Neural crest cell (in vitro differentiated cells): ENCODE measurements around the gene ASPG. TPM values are rescaled to one million over a fixed set of nuclear protein-coding genes. Genes with fewer than 3 reads are reported as not detected.

Experiments
- DNase-seq: peaks from one replicate; pipeline ENCODE4 v3.0.0; 2021; ENCODE audit warnings: low read depth, mixed read lengths, low spot score
- H3K27ac Mint-ChIP-seq: one replicate; pipeline ENCODE4 v1.8.0; 2021; ENCODE audit warnings: mild to moderate bottlenecking, mixed read lengths; ENCODE audit not compliant: unreplicated experiment
- H3K27me3 Mint-ChIP-seq: 2 replicates; pipeline ENCODE4 v1.8.0; 2021; ENCODE audit warnings: low read depth, mild to moderate bottlenecking, mixed read lengths
- H3K36me3 Mint-ChIP-seq: 2 replicates; pipeline ENCODE4 v1.8.0; 2021; ENCODE audit warnings: low read depth, mild to moderate bottlenecking, mixed read lengths
- H3K4me1 Mint-ChIP-seq: 2 replicates; pipeline ENCODE4 v1.8.0; 2021; ENCODE audit warnings: mixed read lengths
- H3K4me3 Mint-ChIP-seq: one replicate; pipeline ENCODE4 v1.8.0; 2021; ENCODE audit warnings: mild to moderate bottlenecking, mixed read lengths
- H3K9me3 Mint-ChIP-seq: 2 replicates; pipeline ENCODE4 v1.8.0; 2021; ENCODE audit warnings: mixed read lengths
- total RNA-seq: library from RNA; stranded (reverse); gene quantifications from 2 replicates; pipeline ENCODE4 v1.2.1, GENCODE V29; 2021
- TF ChIP-seq, protein P1 (sequence below): fragments of 200-600 bp; sonication (generic); conservative IDR thresholded peaks from 2 replicates; pipeline ENCODE4 v1.5.0; 2021; ENCODE audit warnings: antibody characterized with exemption, mild to moderate bottlenecking

The ASPG gene
- total RNA-seq, 1 donor from 2014 or later, result not detected

DNA sequence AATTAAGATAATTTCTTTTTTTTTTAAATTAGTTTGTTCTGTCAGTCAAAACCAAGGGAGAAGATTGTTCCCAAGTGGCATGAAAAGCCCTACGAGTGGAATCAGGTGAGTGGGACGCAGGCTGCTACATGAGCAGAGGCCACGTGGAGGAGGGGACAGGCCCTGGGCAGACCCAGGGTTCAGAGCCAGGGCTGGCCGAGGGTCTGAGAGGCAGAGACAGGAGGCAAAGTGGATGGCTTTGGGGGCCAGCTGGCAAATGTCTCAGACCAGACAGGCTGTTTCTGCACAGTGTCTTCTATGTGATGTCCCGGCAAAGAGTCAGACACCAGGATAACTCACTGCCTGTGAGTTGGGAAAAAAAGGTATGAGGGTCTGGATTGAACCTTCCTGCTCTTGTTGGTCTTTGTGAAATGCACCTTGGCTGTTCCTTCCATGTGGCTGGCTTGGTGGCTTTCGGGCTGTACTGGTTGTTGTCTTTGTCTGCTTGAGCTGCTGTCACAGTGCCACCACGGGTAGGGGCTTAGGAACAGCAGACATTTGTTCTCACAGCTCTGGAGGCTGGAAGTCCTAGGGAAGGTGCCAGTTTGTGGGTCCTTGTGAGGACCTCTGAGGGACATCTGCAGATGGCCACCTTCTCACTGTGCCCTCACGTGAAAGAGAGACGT lies 35.8 kb upstream of the ASPG start:
- Mint-ChIP-seq H3K4me3 (no peak overlapping the region), H3K4me1 (no peaks in the 10 kb centered on the region), H3K27ac (no peak overlapping the region), H3K9me3 (no peaks in the 10 kb centered on the region), H3K36me3 (no peaks in the 10 kb centered on the region), H3K27me3 (peaks cover 4% of the 10 kb centered on the region)
- TF ChIP-seq, protein P1, sequence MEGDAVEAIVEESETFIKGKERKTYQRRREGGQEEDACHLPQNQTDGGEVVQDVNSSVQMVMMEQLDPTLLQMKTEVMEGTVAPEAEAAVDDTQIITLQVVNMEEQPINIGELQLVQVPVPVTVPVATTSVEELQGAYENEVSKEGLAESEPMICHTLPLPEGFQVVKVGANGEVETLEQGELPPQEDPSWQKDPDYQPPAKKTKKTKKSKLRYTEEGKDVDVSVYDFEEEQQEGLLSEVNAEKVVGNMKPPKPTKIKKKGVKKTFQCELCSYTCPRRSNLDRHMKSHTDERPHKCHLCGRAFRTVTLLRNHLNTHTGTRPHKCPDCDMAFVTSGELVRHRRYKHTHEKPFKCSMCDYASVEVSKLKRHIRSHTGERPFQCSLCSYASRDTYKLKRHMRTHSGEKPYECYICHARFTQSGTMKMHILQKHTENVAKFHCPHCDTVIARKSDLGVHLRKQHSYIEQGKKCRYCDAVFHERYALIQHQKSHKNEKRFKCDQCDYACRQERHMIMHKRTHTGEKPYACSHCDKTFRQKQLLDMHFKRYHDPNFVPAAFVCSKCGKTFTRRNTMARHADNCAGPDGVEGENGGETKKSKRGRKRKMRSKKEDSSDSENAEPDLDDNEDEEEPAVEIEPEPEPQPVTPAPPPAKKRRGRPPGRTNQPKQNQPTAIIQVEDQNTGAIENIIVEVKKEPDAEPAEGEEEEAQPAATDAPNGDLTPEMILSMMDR, result no peak
- no peak for DNase-seq

DNA sequence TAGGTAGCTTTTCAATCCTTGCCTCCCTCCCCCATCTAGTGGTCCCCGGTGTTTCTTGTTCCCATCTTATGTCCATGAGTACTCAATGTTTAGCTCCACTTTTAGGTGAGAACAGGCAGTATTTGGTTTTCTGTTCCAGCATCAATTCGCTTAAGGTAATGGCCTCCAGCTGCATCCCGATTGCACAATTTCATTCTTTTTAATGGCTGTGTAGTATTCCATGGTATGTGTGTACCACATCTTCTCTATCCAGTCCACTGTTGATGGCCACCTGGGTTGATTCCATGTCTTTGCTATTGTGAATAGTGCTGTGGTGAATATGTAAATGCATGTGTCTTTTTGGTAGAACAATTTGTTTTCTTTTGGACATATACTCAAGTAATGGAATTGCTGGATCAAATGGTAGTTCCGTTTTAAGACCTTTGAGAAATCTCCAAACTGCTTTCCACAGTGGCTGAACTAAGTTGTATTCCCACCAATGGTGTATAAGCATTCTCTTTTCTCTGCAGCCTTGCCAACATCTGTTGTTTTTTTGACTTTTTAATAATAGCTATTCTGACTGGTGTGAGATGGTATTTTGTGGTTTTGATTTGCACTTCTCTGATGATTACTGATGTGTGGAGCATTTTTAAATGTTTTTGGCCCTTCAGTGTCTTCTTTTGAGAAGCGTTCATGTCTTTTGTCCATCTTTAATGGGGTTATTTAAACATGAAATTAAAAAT lies 34.2 kb upstream of the ASPG start:
- Mint-ChIP-seq H3K9me3 (no peaks in the 10 kb centered on the region), H3K27ac (no peak overlapping the region), H3K4me3 (no peak overlapping the region), H3K36me3 (no peaks in the 10 kb centered on the region), H3K27me3 (peaks cover 10% of the 10 kb centered on the region), H3K4me1 (no peaks in the 10 kb centered on the region)
- no peak for DNase-seq
- TF ChIP-seq, protein P1, result no peak

DNA sequence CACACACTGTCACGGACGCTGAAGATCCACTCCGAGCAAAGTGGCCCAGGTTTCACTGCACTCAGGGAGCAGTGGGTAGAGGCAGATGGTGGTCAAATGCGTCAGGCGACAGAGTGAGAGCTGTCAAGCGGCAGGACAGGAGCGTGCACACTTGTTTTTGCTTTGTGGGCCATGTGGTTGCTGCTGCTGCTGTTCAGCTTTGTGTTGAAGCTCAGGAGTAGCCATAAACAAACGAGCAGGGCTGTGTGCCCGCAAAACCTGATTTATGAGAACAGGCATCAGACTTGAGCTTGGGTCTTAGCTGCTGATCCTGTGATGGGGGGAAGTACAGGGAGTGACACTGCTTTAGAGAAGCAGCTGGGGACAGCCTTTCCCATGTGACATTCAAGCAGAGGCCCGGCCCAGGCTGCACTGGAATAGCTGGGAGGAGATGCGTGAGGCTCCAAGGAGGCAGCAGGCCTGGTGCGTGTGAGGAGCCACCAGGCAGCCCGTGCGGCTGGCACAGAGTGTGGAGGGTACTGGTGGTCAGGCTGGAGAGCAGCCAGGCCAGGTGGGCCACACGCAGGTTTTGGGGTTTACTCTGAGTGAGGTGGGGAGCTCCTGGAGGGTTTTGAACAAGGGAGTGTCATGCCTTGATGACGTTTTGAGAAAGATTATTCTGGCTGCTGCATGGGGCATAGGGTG lies 31.1 kb upstream of the ASPG start:
- Mint-ChIP-seq H3K36me3 (no peaks in the 10 kb centered on the region), H3K4me1 (no peaks in the 10 kb centered on the region), H3K4me3 (no peak overlapping the region), H3K9me3 (no peaks in the 10 kb centered on the region), H3K27me3 (peaks cover 36% of the 10 kb centered on the region), H3K27ac (peak overlapping the region; percentile 46)
- no peak for DNase-seq
- TF ChIP-seq, protein P1, result no peak

DNA sequence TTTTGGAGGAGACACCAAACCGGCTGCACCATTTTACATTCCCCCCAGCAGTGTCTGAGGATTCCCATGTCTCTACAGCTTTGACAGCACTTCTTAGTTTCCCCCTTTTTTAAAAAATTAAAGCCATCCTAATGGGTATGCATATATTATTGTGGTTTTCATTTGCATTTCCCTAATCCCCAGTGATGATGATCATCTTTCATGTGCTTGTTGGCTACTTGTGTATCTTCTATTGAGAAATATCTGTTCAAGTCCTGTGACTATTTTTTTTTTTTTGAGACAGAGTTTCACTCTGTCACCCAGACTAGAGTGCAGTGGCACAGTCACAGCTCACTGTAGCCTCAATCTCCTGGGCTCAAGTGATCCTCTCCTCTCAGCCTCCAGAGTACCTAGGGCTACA lies 23.2 kb upstream of the ASPG start:
- Mint-ChIP-seq H3K4me1 (no peaks in the 10 kb centered on the region), H3K36me3 (peaks cover 3% of the 10 kb centered on the region), H3K4me3 (no peak overlapping the region), H3K27ac (no peak overlapping the region), H3K27me3 (peaks cover 47% of the 10 kb centered on the region), H3K9me3 (peaks cover 8% of the 10 kb centered on the region)
- TF ChIP-seq, protein P1, result no peak
- no peak for DNase-seq

DNA sequence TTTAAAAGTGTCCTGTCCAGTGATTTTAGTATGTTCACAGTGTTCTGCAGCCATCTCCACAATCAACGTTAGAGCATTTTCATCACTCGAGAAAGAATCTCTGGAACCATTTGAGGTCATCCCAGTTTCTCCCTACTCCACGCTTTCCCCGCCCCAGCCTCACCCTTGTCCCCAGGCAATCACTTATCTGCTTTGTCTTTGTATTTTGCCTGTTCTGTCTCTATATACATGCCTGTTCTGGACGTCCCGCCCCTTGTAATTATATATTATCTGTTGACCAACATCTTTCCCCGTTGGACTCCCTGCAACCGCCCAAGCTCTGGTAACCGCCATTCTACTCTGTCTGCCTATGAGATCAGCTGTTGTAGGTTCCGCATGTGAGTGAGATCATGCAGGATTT lies 21.5 kb upstream of the ASPG start:
- peaks cover 3% of the 10 kb centered on the region for H3K36me3 Mint-ChIP-seq
- DNase-seq, result no peak
- no peak overlapping the region for H3K27ac Mint-ChIP-seq
- H3K27me3 Mint-ChIP-seq, result peaks cover 42% of the 10 kb centered on the region
- no peak overlapping the region for H3K4me3 Mint-ChIP-seq
- H3K9me3 Mint-ChIP-seq, result peaks cover 12% of the 10 kb centered on the region
- H3K4me1 Mint-ChIP-seq, result no peaks in the 10 kb centered on the region
- TF ChIP-seq, protein P1, result no peak
